Fibroblast of lung (primary cell): ENCODE results near the gene MICAL2.

Experiments
- EZH2 ChIP-seq: IDR thresholded peaks from 2 replicates; pipeline ENCODE4 v1.5.1; 2012; ENCODE audit warnings: low read length, control low read depth, mild to moderate bottlenecking; ENCODE audit errors: missing control alignments
- TF ChIP-seq, protein P1 (sequence below), 2 donors: IDR thresholded peaks in 1 of 2; conservative IDR thresholded peaks in 1 of 2; 1 replicate in 1 of 2; 2 replicates in 1 of 2; pipeline ENCODE4 v1.5.1; 2011 to 2012; ENCODE audit warnings: low read length in 2 of 2, control low read depth in 1 of 2, inconsistent platforms in 1 of 2, low read depth in 1 of 2, mild to moderate bottlenecking in 1 of 2

- TF ChIP-seq, protein P1, sequence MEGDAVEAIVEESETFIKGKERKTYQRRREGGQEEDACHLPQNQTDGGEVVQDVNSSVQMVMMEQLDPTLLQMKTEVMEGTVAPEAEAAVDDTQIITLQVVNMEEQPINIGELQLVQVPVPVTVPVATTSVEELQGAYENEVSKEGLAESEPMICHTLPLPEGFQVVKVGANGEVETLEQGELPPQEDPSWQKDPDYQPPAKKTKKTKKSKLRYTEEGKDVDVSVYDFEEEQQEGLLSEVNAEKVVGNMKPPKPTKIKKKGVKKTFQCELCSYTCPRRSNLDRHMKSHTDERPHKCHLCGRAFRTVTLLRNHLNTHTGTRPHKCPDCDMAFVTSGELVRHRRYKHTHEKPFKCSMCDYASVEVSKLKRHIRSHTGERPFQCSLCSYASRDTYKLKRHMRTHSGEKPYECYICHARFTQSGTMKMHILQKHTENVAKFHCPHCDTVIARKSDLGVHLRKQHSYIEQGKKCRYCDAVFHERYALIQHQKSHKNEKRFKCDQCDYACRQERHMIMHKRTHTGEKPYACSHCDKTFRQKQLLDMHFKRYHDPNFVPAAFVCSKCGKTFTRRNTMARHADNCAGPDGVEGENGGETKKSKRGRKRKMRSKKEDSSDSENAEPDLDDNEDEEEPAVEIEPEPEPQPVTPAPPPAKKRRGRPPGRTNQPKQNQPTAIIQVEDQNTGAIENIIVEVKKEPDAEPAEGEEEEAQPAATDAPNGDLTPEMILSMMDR (conservative IDR thresholded peaks at IDR 0.05 in 1 of 2, IDR thresholded peaks at IDR 0.05 in 1 of 2; ENCODE audit: low read depth in 1 of 2, low read length in 2 of 2): no peak
- no peak for TF ChIP-seq EZH2
Measured at GRCh38 chr11:12242966-12243365, 132.6 kb downstream of the MICAL2 start.
